ENCODE results near the gene HEATR5A.
A peak's percentile ranks its signal among the peaks of the same experiment; 100 is the strongest.
"Not testable (repeated sequence)": the region's sequence is repeated elsewhere in the genome, so short reads cannot be mapped to it uniquely, and the experiment has no call there.

Gene HEATR5A

DNA sequence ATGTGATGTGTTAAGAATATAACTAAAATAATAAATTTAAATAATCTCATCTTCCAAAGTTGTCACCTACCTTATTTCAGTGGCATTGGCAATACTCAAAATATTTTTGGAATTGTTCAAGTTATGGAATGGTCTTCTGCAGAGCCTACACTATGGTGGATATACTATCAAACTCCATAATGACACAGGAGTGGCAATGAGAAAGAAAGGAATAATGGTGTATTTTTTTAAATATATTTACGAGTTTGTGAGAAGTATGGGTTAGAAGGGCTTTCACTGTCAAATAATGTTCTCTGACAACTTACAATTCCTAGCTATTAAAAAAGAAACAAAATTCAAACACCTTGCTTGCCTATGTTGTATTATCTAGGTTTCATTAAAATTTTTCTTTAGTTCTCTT, 38.1 kb downstream of the HEATR5A start:
- no peak overlapping the region for H3K27ac ChIP-seq

DNA sequence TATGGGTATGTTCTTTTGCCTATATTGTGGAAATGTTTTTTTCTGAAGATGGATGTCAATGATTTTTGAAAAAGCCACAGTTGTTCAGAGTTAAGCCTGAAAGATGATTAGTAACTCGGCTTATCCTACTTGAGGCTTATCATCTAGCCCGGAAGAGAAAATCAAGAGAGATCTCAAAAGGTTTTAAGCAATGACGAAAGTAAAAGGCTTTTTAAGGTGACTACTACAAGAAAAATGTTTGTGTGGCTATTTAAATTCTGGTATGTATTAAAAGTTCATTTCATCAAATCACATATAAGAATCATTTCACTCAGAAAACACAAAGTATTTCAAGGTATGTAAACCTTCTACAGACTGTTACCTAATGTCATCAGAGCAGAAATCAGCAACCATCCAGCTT, 40.2 kb downstream of the HEATR5A start:
- TF ChIP-seq, protein P1, sequence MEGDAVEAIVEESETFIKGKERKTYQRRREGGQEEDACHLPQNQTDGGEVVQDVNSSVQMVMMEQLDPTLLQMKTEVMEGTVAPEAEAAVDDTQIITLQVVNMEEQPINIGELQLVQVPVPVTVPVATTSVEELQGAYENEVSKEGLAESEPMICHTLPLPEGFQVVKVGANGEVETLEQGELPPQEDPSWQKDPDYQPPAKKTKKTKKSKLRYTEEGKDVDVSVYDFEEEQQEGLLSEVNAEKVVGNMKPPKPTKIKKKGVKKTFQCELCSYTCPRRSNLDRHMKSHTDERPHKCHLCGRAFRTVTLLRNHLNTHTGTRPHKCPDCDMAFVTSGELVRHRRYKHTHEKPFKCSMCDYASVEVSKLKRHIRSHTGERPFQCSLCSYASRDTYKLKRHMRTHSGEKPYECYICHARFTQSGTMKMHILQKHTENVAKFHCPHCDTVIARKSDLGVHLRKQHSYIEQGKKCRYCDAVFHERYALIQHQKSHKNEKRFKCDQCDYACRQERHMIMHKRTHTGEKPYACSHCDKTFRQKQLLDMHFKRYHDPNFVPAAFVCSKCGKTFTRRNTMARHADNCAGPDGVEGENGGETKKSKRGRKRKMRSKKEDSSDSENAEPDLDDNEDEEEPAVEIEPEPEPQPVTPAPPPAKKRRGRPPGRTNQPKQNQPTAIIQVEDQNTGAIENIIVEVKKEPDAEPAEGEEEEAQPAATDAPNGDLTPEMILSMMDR (conservative IDR thresholded peaks at IDR 0.05) = no peak
- H3K27ac ChIP-seq = no peak overlapping the region

More for the DNA sequence above, 38.1 kb downstream of the HEATR5A start:
- TF ChIP-seq, protein P1 (conservative IDR thresholded peaks at IDR 0.05) = no peak

- H3K27ac ChIP-seq = not testable (repeated sequence)
Observed at GRCh38 chr14:31379125-31379947, 41.0 kb downstream of the HEATR5A start.

GRCh38 chr14:31377433-31377832, 42.9 kb downstream of the HEATR5A start:
- peak overlapping the region; percentile 52 for H3K27ac ChIP-seq
- TF ChIP-seq, protein P1 (conservative IDR thresholded peaks at IDR 0.05) = no peak

GRCh38 chr14:31371646-31372045, 48.7 kb downstream of the HEATR5A start:
- TF ChIP-seq, protein P1 (conservative IDR thresholded peaks at IDR 0.05) = no peak
- H3K27ac ChIP-seq = no peak overlapping the region

DNA sequence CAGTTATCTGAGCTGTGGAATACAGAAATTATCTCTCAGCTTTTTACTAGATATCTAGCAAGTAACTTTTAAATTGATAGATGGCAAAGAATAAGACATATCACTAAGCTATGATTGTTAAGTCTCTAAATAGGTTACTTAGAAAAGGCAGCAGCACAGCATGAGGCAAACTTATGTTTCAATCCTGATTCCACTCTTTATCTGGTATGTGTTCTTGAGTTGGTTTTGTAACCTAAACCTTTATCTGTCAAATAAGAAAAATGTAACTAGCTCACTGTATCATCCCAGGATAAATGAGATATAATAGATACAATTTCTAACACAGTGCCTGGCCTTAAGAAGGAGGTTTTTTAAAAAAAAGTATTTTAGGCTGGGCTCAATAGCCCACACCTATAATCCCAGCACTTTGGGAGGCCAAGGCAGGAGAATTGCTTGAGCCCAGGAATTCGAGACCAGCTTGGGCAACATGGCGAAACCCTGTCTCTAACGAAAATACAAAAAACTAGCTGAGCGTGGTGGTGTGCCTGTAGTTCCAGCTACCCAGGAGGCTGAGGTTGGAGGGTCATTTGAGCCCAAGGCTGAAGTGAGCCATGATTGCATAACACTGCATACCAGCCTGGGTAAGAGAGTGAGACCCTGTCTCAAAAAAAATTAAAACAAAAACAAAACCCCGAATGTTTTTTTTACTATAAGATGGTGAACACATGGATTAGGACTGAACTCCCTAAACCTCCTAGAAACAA, 56.8 kb downstream of the HEATR5A start:
- TF ChIP-seq, protein P1 (conservative IDR thresholded peaks at IDR 0.05) = no peak
- no peak overlapping the region for H3K27ac ChIP-seq

GRCh38 chr14:31362746-31363145, 57.6 kb downstream of the HEATR5A start:
- TF ChIP-seq, protein P1 (conservative IDR thresholded peaks at IDR 0.05) = no peak
- H3K27ac ChIP-seq = no peak overlapping the region

GRCh38 chr14:31361761-31362160, 58.6 kb downstream of the HEATR5A start:
- H3K27ac ChIP-seq = not testable (repeated sequence)

All from VCaP (cell line).